ENCODE measurements around the gene TLR3.
"Not testable (repeated sequence)": the region's sequence is repeated elsewhere in the genome, so short reads cannot be mapped to it uniquely, and the experiment has no call there.

Gene TLR3

GRCh38 chr4:186050135-186050534 is 18.8 kb upstream of the TLR3 start:
- not testable (repeated sequence) for DNase-seq

GRCh38 chr4:186051096-186051495 is 17.9 kb upstream of the TLR3 start:
- DNase-seq = no peak

- no peak for DNase-seq
Measured at GRCh38 chr4:186058253-186058979, 10.5 kb upstream of the TLR3 start.

GRCh38 chr4:186058980-186059316 is 10.0 kb upstream of the TLR3 start:
- DNase-seq = no peak

- DNase-seq = no peak
Measured at GRCh38 chr4:186061921-186062320, 7.0 kb upstream of the TLR3 start.

GRCh38 chr4:186067757-186068385 is 1.1 kb upstream of the TLR3 start:
- DNase-seq = no peak

GRCh38 chr4:186069729-186070128 is 773 bp downstream of the TLR3 start:
- no peak for DNase-seq

- no peak for DNase-seq
Measured at GRCh38 chr4:186072516-186072915, 3.6 kb downstream of the TLR3 start.

GRCh38 chr4:186074189-186074588 is 5.2 kb downstream of the TLR3 start:
- DNase-seq = no peak

- no peak for DNase-seq
Measured at GRCh38 chr4:186078981-186079638, 10.2 kb downstream of the TLR3 start.

GRCh38 chr4:186079694-186080093 is 10.7 kb downstream of the TLR3 start:
- no peak for DNase-seq

- no peak for DNase-seq
Measured at GRCh38 chr4:186081202-186081807, 12.3 kb downstream of the TLR3 start.

GRCh38 chr4:186082221-186082620 is 13.3 kb downstream of the TLR3 start:
- DNase-seq = no peak

- DNase-seq = no peak
Measured at GRCh38 chr4:186088523-186088922, 19.6 kb downstream of the TLR3 start.

GRCh38 chr4:186092296-186092695 is 23.3 kb downstream of the TLR3 start:
- DNase-seq = no peak

GRCh38 chr4:186095406-186095805 is 26.4 kb downstream of the TLR3 start:
- DNase-seq = no peak

- DNase-seq = no peak
Measured at GRCh38 chr4:186096681-186097165, 27.8 kb downstream of the TLR3 start.

GRCh38 chr4:186097386-186097785 is 28.4 kb downstream of the TLR3 start:
- no peak for DNase-seq

- DNase-seq = no peak
Measured at GRCh38 chr4:186102931-186103330, 34.0 kb downstream of the TLR3 start.

- no peak for DNase-seq
Measured at GRCh38 chr4:186104114-186104889, 35.3 kb downstream of the TLR3 start, which contains the start of gene FAM149A. Gene FAM149A (plus strand): TSS chr4:186104704.

- no peak for DNase-seq
Measured at GRCh38 chr4:186104890-186105646, 36.1 kb downstream of the TLR3 start.

Measured in NCI-H2171 (cell line).